ENCODE measurements around the gene KCNA2. TPM values are rescaled to one million over a fixed set of nuclear protein-coding genes. Genes with fewer than 3 reads are reported as not detected.

Gene KCNA2
- total and polyA plus RNA-seq, 2 of the 13 experiments (the other 11 are each of a cell fraction or from before 2014, with no cell fraction given) = not detected

Other genes starting within 250 kb of the KCNA2 start
- gene SLC16A4, start 215.3 kb downstream of the KCNA2 start, total RNA-seq (2016; rRNA removed; fragmentation: Illumina TruSeq; extraction: Trizol) = 0.60 and 1.1 TPM in 2 replicates
- 1.5 and 1.6 TPM in 2 replicates for gene SLC16A4, start 215.3 kb downstream of the KCNA2 start, polyA plus RNA-seq (2011; rRNA removed)
- 96.7 and 152 TPM in 2 replicates for gene LAMTOR5, start 198.7 kb downstream of the KCNA2 start, total RNA-seq (2016; rRNA removed; fragmentation: Illumina TruSeq; extraction: Trizol)
- gene LAMTOR5, start 198.7 kb downstream of the KCNA2 start, polyA plus RNA-seq (2011; rRNA removed) = 346 and 400 TPM in 2 replicates
- gene PROK1, start 155.2 kb downstream of the KCNA2 start, total RNA-seq (2016; rRNA removed; fragmentation: Illumina TruSeq; extraction: Trizol) = not detected in 2 replicates
- gene PROK1, start 155.2 kb downstream of the KCNA2 start, polyA plus RNA-seq (2011; rRNA removed) = 0.07 TPM in 1 of 2 replicates, not detected in the other
- not detected in 2 replicates for gene KCNA10, start 87.2 kb downstream of the KCNA2 start, total RNA-seq (2016; rRNA removed; fragmentation: Illumina TruSeq; extraction: Trizol)
- not detected in 2 replicates for gene KCNA10, start 87.2 kb downstream of the KCNA2 start, polyA plus RNA-seq (2011; rRNA removed)
- gene KCNA3, start 68.6 kb upstream of the KCNA2 start, total RNA-seq (2016; rRNA removed; fragmentation: Illumina TruSeq; extraction: Trizol) = not detected in 2 replicates
- gene KCNA3, start 68.6 kb upstream of the KCNA2 start, polyA plus RNA-seq (2011; rRNA removed) = not detected in 2 replicates